Measurements from ENCODE around the gene PLCG1.

The PLCG1 gene

GRCh38 chr20:41167118-41167470, 29.8 kb downstream of the PLCG1 start:
- no peak for DNase-seq (ENCODE audit: low read depth)

DNA sequence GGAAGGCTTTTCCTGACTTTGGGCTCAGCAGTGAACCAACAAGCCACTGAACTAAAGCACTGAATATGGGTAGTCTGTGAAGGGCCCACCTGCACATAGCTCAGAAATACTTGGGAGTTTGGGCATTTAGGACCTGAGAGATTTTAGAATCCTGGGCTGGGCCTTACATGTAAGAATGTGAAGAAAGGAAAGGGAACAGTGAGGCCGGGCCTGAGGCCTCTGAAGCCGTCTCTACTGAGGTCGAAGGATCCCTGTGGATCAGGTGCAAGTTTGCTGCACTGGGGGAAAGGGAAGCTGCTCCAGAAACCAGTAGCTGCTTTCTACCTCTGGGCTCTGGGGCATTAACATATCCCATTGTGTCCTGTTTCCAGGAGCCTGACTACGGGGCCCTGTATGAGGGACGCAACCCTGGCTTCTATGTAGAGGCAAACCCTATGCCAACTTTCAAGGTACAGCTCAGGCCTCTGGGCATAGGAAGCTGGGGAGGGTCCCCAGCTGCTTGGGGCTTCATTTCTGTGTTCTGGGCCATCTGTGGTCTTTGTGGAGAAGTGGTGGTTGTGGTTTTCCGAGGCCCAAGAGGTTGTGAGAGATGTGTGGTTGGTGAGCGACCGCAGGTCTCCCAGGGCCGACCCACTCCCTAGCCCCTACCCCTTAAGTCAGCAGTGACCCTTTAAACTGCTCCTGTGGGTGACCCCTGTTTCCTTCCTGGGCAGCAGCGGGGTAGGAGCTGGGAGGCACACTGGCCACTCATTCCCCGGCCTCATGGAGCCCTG, 30.3 kb downstream of the PLCG1 start:
- DNase-seq (ENCODE audit: low read depth) = no peak

GRCh38 chr20:41168281-41169161, 31.2 kb downstream of the PLCG1 start:
- DNase-seq (ENCODE audit: low read depth) = no peak

DNA sequence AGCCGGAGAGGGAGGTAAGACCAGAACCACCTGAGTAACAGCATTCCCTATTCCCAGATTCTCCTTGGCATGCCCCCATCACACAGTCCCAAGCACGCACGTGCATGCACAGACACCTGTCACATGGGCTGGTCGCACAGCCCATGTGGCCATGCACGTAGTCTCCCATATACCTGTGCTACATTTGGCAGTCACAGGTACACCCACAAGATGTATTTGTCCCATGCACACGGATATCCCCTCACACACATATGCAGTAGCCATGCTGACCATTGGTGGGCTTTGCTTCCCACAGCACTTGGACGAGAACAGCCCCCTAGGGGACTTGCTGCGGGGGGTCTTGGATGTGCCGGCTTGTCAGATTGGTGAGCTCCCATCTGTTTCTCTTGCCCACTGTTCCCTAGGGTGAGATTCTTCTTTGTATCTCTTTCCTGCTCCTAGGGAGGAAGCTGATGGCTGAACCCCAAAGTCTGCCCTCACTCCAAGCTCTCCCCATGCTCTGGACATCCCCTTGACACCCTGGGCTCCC, 31.9 kb downstream of the PLCG1 start:
- no peak for DNase-seq (ENCODE audit: low read depth)

DNA sequence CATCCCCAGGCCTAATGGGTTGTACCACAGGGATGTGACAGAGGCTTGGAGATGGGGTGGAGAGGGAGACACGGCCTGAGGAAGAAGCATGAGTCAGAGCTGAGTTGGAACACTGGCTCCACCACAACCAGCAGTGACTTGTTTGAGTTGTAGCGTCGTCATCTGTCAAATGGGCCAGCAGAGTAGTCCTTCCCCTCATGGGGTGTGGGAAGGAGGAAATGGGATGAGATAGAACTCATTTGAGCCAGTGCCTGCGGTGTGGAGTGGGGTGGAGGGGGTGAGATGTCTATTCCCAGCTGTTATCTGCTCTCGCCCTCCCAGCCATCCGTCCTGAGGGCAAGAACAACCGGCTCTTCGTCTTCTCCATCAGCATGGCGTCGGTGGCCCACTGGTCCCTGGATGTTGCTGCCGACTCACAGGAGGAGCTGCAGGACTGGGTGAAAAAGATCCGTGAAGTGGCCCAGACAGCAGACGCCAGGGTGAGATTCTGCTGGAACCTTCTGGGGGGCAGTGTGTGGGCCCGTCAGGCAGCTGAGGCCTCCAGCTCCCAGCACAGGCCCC, 32.5 kb downstream of the PLCG1 start:
- DNase-seq (ENCODE audit: low read depth) = peak; percentile 48

GRCh38 chr20:41170386-41171105, 33.2 kb downstream of the PLCG1 start:
- no peak for DNase-seq (ENCODE audit: low read depth)

- DNase-seq (ENCODE audit: low read depth) = no peak
These were observed 34.5 kb downstream of the PLCG1 start for GRCh38 chr20:41171736-41172295.

DNA sequence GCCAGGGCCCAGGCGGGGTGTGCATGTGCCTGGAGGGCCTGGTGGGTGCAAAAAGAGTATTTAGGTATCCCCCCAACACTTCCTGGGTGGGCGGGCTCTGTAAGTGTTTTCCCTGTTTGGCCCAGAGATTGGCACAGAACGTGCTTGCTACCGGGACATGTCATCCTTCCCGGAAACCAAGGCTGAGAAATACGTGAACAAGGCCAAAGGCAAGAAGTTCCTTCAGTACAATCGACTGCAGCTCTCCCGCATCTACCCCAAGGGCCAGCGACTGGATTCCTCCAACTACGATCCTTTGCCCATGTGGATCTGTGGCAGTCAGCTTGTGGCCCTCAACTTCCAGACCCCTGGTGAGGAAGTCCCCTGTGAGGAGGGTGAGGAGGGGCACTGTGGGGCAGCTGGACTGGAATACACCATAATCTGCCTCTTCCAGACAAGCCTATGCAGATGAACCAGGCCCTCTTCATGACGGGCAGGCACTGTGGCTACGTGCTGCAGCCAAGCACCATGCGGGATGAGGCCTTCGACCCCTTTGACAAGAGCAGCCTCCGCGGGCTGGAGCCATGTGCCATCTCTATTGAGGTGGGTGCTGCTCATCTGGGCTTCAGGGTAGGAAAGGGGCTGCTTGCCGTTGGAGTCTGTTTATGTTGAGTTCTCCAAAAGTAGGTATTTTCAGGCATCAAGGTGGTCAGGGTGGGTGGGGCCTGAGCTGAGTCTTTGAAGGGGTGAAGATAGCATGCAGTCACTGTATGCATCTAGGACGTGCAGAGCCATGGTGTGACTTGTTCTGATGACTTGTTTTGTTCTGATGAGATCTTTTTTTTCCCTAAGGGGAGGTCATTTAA, 35.2 kb downstream of the PLCG1 start:
- DNase-seq (ENCODE audit: low read depth) = no peak

DNA sequence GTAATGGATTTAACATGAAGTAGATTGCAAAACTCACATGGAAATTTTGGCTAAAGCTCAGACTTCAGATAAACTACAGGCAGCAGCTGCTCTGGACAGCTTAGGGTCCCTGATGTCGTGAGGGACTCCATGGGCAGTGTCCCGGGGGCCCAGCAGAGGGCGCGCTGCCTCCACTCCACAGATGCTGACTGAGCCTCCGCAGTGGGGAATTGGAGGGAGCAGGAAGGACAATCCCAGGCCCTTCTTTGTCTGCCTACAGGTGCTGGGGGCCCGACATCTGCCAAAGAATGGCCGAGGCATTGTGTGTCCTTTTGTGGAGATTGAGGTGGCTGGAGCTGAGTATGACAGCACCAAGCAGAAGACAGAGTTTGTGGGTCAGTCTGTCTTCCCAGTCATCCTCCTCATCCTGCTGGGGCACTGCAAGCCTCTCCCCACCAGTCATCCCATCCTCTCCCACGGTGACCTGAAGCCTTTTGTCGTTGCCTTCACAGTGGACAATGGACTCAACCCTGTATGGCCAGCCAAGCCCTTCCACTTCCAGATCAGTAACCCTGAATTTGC, 35.9 kb downstream of the PLCG1 start:
- peak; percentile 44 for DNase-seq (ENCODE audit: low read depth)

- no peak for DNase-seq (ENCODE audit: low read depth)
These were observed 36.5 kb downstream of the PLCG1 start for GRCh38 chr20:41173791-41174341.

GRCh38 chr20:41174373-41174772, 37.0 kb downstream of the PLCG1 start:
- no peak for DNase-seq (ENCODE audit: low read depth)

- DNase-seq (ENCODE audit: low read depth) = peak; percentile 45
These were observed 37.4 kb downstream of the PLCG1 start for GRCh38 chr20:41174782-41175181.

- DNase-seq (ENCODE audit: low read depth) = no peak
These were observed 37.9 kb downstream of the PLCG1 start for GRCh38 chr20:41175201-41175651.

- no peak for DNase-seq (ENCODE audit: low read depth)
These were observed 38.5 kb downstream of the PLCG1 start for GRCh38 chr20:41175727-41176330.

- DNase-seq (ENCODE audit: low read depth) = no peak
These were observed 39.6 kb downstream of the PLCG1 start for GRCh38 chr20:41176711-41177552.

GRCh38 chr20:41177636-41178035, 40.3 kb downstream of the PLCG1 start:
- peak; percentile 87 for DNase-seq (ENCODE audit: low read depth)

- DNase-seq (ENCODE audit: low read depth) = no peak
These were observed 41.2 kb downstream of the PLCG1 start for GRCh38 chr20:41178495-41178894.

DNA sequence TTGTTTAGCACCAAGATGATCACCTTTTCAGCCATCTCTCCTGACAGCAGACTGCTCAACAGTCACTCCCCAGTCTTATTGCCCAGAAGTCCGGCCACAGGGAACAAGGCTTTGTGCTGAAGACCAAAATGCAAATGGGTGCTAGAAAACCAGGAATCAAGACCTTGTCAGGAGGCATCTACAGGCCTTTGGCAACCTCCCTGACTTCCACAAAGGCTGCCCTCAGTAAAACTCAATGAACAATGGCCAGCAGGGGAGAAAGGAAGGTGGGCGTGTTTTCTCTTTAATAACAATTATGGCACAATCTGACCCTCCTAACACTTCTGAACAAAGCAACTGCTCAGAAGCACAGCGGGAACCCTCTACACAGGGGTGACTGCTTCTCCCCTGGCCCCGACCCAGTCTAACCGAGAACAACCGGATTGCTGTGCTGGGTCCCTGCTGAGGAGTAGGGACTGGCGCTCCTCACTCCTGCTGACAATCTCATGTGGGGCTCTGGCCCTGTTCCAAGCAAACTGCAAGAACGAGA, 41.6 kb downstream of the PLCG1 start:
- DNase-seq (ENCODE audit: low read depth) = no peak
